PC-3 (cell line): Measurements from ENCODE around the gene RAB29.

Experiments
- CTCF ChIP-seq: fragments of 300-600 bp; sonication (generic); conservative IDR thresholded peaks from 2 replicates; pipeline ENCODE4 v1.5.1; 2017; ENCODE audit warnings: antibody characterized with exemption, low read depth, mild to moderate bottlenecking, low read length
- EZH2 ChIP-seq: fragments of 300-600 bp; sonication (generic); IDR thresholded peaks from one replicate; pipeline ENCODE4 v1.6.1; 2017; ENCODE audit warnings: antibody characterized with exemption, mild to moderate bottlenecking, low read length; ENCODE audit not compliant: unreplicated experiment
- EZH2phosphoT487 ChIP-seq: fragments of 300-600 bp; sonication (generic); IDR thresholded peaks from 2 replicates; pipeline ENCODE4 v1.6.1; 2018; ENCODE audit warnings: mild to moderate bottlenecking, antibody characterized with exemption, low read length, borderline replicate concordance

DNA sequence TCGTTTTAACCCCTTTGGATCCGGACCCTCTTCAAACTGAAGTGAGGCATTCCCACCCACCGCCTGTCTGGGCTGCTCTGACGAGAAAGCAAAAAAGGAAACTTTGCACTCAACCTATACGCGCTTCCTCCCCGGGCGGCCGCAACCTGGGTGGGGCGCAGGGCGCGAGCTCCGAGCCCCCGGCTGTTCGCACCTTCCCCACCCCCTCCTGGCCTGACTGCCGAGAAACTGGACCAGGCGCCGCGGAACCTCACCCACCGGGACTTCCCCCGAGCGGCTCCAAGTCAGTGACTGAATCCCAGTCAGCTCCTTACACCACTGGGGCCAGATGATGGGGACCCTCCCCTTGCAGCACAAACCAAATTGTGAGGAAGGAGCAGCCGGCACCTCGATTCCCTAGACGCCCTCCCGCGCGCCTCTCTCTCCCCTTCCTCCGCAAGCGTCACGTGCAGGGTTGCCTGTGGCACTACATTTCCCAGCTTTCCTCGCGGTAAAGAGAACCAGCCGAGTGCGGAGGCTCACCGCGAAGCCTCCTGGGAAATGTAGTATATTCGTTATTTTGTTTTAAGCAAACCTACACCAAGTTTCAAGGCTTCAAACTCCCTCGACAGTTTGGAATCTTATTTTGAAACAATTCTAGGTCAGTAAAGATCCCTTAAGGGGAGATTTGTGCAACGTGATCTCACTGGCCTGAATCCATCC lies at the start of gene RAB29:
- TF ChIP-seq EZH2phosphoT487: no peak
- TF ChIP-seq CTCF: no peak
- no peak for TF ChIP-seq EZH2
